HL-60 (cell line): ENCODE measurements around the gene ANP32D.
"Not testable (repeated sequence)": the region's sequence is repeated elsewhere in the genome, so short reads cannot be mapped to it uniquely, and the experiment has no call there.

Experiments
- DNase-seq, 2 experiments: peaks; one replicate each; pipeline ENCODE4 v3.0.0-alpha.2; 2010 to 2020; ENCODE audit warnings: low read depth in 1 of 2, low spot score in 1 of 2
- H3K27ac ChIP-seq: fragments of 250-450 bp; sonication (Bioruptor Pico); replicated peaks from 2 replicates; pipeline ENCODE4 v1.5.1; 2020; ENCODE audit warnings: mild to moderate bottlenecking, moderate library complexity
- H3K27me3 ChIP-seq: fragments of 250-450 bp; sonication (Bioruptor Pico); 2 replicates; pipeline ENCODE4 v1.5.1; 2021; ENCODE audit warnings: mild to moderate bottlenecking, moderate library complexity; ENCODE audit not compliant: insufficient read depth, poor library complexity, severe bottlenecking
- H3K4me3 ChIP-seq: replicated peaks from 2 replicates; pipeline ENCODE4 v1.5.1; 2011; ENCODE audit warnings: mild to moderate bottlenecking, control low read depth, low read length; ENCODE audit not compliant: insufficient read depth
- CTCF ChIP-seq: IDR thresholded peaks from one replicate; pipeline ENCODE4 v1.5.1; 2011; ENCODE audit warnings: low read length, control low read depth, inconsistent platforms; ENCODE audit not compliant: insufficient read depth
- GABPA ChIP-seq: IDR thresholded peaks from 2 replicates; pipeline ENCODE4 v1.6.1; 2012; ENCODE audit warnings: low read depth
- POLR2AphosphoS5 ChIP-seq: IDR thresholded peaks from 2 replicates; pipeline ENCODE4 v1.6.1; 2012; ENCODE audit warnings: low read depth
- SPI1 ChIP-seq: IDR thresholded peaks from 2 replicates; pipeline ENCODE4 v1.6.1; 2012; ENCODE audit warnings: low read depth, mild to moderate bottlenecking, borderline replicate concordance
- TF ChIP-seq, protein P1 (sequence below): IDR thresholded peaks from 2 replicates; pipeline ENCODE4 v1.6.1; 2012; ENCODE audit warnings: low read depth; ENCODE audit not compliant: insufficient replicate concordance

Gene ANP32D

DNA sequence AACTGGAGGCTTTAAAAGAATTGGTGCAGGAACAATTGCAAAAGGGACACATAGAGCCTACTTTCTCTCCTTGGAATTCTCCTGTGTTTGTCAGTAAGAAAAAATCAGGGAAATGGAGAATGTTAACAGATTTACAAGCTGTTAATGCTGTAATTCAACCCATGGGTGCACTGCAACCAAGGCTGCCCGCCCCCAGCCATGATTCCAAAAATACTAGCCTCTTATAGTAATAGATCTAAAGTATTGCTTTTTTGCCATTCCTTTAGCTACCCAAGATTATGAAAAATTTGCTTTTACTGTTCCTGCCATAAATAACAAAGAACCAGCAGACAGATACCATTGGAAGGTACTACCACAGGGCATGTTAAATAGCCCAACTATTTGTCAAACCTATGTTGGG is 37.8 kb downstream of the ANP32D start:
- DNase-seq, result no peak
- Histone ChIP-seq H3K27ac (no peak overlapping the region), H3K27me3 (peaks cover 4% of the 10 kb centered on the region), H3K4me3 (no peak overlapping the region)
- TF ChIP-seq POLR2AphosphoS5, result no peak

- Histone ChIP-seq H3K4me3 (no peak overlapping the region), H3K27me3 (no peaks in the 10 kb centered on the region), H3K27ac (no peak overlapping the region)
- DNase-seq, result no peak
- TF ChIP-seq CTCF (no peak), GABPA (no peak), SPI1 (no peak), POLR2AphosphoS5 (no peak)
- TF ChIP-seq, protein P1, sequence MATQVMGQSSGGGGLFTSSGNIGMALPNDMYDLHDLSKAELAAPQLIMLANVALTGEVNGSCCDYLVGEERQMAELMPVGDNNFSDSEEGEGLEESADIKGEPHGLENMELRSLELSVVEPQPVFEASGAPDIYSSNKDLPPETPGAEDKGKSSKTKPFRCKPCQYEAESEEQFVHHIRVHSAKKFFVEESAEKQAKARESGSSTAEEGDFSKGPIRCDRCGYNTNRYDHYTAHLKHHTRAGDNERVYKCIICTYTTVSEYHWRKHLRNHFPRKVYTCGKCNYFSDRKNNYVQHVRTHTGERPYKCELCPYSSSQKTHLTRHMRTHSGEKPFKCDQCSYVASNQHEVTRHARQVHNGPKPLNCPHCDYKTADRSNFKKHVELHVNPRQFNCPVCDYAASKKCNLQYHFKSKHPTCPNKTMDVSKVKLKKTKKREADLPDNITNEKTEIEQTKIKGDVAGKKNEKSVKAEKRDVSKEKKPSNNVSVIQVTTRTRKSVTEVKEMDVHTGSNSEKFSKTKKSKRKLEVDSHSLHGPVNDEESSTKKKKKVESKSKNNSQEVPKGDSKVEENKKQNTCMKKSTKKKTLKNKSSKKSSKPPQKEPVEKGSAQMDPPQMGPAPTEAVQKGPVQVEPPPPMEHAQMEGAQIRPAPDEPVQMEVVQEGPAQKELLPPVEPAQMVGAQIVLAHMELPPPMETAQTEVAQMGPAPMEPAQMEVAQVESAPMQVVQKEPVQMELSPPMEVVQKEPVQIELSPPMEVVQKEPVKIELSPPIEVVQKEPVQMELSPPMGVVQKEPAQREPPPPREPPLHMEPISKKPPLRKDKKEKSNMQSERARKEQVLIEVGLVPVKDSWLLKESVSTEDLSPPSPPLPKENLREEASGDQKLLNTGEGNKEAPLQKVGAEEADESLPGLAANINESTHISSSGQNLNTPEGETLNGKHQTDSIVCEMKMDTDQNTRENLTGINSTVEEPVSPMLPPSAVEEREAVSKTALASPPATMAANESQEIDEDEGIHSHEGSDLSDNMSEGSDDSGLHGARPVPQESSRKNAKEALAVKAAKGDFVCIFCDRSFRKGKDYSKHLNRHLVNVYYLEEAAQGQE, result no peak
These were observed 40.5 kb downstream of the ANP32D start for GRCh38 chr12:48512855-48513254.

DNA sequence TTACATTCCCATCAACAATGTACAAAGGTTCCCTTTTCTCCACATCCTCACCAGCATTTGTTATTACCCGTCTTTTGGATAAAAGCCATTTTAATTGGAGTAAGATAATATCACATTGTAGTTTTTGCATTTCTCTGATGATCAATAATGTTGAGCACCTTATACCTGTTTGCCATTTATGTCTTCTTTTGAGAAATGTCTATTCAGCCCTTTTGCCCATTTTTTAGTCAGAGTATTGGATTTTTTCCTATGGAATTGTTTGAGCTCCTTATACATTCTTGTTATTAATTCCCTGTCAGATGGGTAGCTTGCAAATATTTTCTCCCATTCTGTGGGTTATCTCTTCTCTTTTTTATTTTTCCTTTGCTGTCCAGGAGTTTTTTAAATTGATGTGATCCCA is 42.4 kb downstream of the ANP32D start:
- TF ChIP-seq GABPA (no peak), CTCF (no peak), SPI1 (no peak), POLR2AphosphoS5 (no peak)
- TF ChIP-seq, protein P1, result no peak
- Histone ChIP-seq H3K27me3 (no peaks in the 10 kb centered on the region), H3K4me3 (no peak overlapping the region), H3K27ac (no peak overlapping the region)
- DNase-seq, result no peak

DNA sequence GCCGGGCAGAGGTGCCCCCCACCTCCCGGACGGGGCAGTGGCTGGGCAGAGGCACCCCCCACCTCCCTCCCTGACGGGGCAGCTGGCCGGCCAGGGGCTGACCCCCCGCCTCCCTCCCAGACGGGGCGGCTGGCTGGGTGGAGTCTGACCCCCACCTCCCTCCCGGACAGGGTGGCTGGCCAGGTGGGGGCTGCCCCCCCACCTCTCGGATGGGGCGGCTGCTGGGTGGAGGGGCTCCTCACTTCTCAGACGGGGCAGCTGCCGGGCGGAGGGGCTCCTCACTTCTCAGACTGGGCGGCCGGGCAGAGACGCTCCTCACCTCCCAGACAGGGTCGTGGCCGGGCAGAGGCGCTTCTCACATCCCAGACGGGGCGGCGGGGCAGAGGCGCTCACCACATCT is 48.0 kb downstream of the ANP32D start:
- not testable (repeated sequence) for H3K27ac ChIP-seq

More for the DNA sequence above, 48.0 kb downstream of the ANP32D start:
- H3K27me3 ChIP-seq, H3K4me3 ChIP-seq, DNase-seq: not testable (repeated sequence)
